Subcutaneous abdominal adipose tissue (tissue), 5 donors: ENCODE data around the gene PAM.
"Not testable (repeated sequence)": the region's sequence is repeated elsewhere in the genome, so short reads cannot be mapped to it uniquely, and the experiment has no call there.

Source experiments
- H3K27ac ChIP-seq: one replicate; pipeline ENCODE4 v1.7.0; 2013; ENCODE audit warnings: low read depth, mild to moderate bottlenecking, inconsistent platforms, low read length, moderate library complexity
- H3K27me3 ChIP-seq, 5 donors: one replicate each; pipeline ENCODE4 v1.7.0; 2013; ENCODE audit warnings: low read length in 5 of 5, inconsistent platforms in 1 of 5; ENCODE audit not compliant: control insufficient read depth in 5 of 5, insufficient read depth in 4 of 5
- H3K36me3 ChIP-seq, 5 donors: one replicate each; pipeline ENCODE4 v1.7.0; 2013; ENCODE audit warnings: low read length in 5 of 5; ENCODE audit not compliant: control insufficient read depth in 5 of 5, insufficient read depth in 5 of 5
- H3K4me1 ChIP-seq, 5 donors: one replicate each; pipeline ENCODE4 v1.7.0; 2013; ENCODE audit warnings: low read length in 5 of 5, mild to moderate bottlenecking in 3 of 5, moderate library complexity in 1 of 5; ENCODE audit not compliant: control insufficient read depth in 5 of 5, insufficient read depth in 5 of 5
- H3K4me3 ChIP-seq, 5 donors: one replicate each; pipeline ENCODE4 v1.7.0; 2013; ENCODE audit warnings: low read length in 5 of 5, low read depth in 1 of 5
- H3K9ac ChIP-seq, 5 donors: one replicate each; pipeline ENCODE4 v1.7.0; 2013; ENCODE audit warnings: low read length in 5 of 5, mild to moderate bottlenecking in 4 of 5, moderate library complexity in 3 of 5
- H3K9me3 ChIP-seq, 5 donors: one replicate each; pipeline ENCODE4 v1.7.0; 2013; ENCODE audit warnings: low read length in 5 of 5; ENCODE audit not compliant: control insufficient read depth in 5 of 5
- donor health status: healthy.
- donor health status: healthy.
- donor health status: healthy.
- donor health status: healthy.
- donor health status: healthy.

Gene PAM

GRCh38 chr5:102986074-102986473, 231.0 kb downstream of the PAM start:
- Histone ChIP-seq H3K9me3 (peaks cover 0 to 3% (median 0%) of the 10 kb centered on the region in 5 donors), H3K4me3 (no peak overlapping the region), H3K27me3 (no peaks in the 10 kb centered on the region), H3K27ac (no peak overlapping the region), H3K9ac (no peak overlapping the region), H3K36me3 (peaks cover 2 to 10% (median 8%) of the 10 kb centered on the region in 5 donors), H3K4me1 (no peaks in the 10 kb centered on the region)

GRCh38 chr5:102988459-102988858, 233.4 kb downstream of the PAM start:
- no peak overlapping the region for H3K4me3 ChIP-seq
- H3K36me3 ChIP-seq: peaks cover 0 to 3% (median 0%) of the 10 kb centered on the region in 5 donors
- no peaks in the 10 kb centered on the region for H3K4me1 ChIP-seq
- H3K9ac ChIP-seq: no peak overlapping the region
- H3K9me3 ChIP-seq: no peaks in the 10 kb centered on the region
- no peak overlapping the region for H3K27ac ChIP-seq
- no peaks in the 10 kb centered on the region for H3K27me3 ChIP-seq

- no peak overlapping the region for H3K27ac ChIP-seq
- no peaks in the 10 kb centered on the region for H3K4me1 ChIP-seq
- no peak overlapping the region for H3K4me3 ChIP-seq
- H3K9ac ChIP-seq: no peak overlapping the region
- H3K9me3 ChIP-seq: no peaks in the 10 kb centered on the region
- H3K27me3 ChIP-seq: no peaks in the 10 kb centered on the region
- H3K36me3 ChIP-seq: peaks cover 0 to 10% (median 3%) of the 10 kb centered on the region in 5 donors
Observed at GRCh38 chr5:102991802-102992201, 236.7 kb downstream of the PAM start.

GRCh38 chr5:102996011-102996575, 241.0 kb downstream of the PAM start:
- Histone ChIP-seq H3K27ac (no peak overlapping the region), H3K4me3 (no peak overlapping the region), H3K4me1 (peaks cover 0 to 7% (median 0%) of the 10 kb centered on the region in 5 donors), H3K27me3 (no peaks in the 10 kb centered on the region), H3K9ac (no peak overlapping the region), H3K36me3 (peaks cover 0 to 16% (median 3%) of the 10 kb centered on the region in 5 donors), H3K9me3 (peaks cover 0 to 2% (median 0%) of the 10 kb centered on the region in 5 donors)

GRCh38 chr5:102998224-102998623, 243.1 kb downstream of the PAM start:
- H3K27ac ChIP-seq: no peak overlapping the region
- H3K4me3 ChIP-seq: no peak overlapping the region
- H3K9me3 ChIP-seq: peaks cover 0 to 2% (median 0%) of the 10 kb centered on the region in 5 donors

GRCh38 chr5:102999191-102999590, 244.1 kb downstream of the PAM start:
- H3K27ac ChIP-seq: no peak overlapping the region
- peaks cover 0 to 7% (median 0%) of the 10 kb centered on the region in 5 donors for H3K4me1 ChIP-seq
- peaks cover 0 to 2% (median 0%) of the 10 kb centered on the region in 5 donors for H3K9me3 ChIP-seq
- peaks cover 0 to 9% (median 5%) of the 10 kb centered on the region in 5 donors for H3K36me3 ChIP-seq
- H3K9ac ChIP-seq: no peak overlapping the region
- no peak overlapping the region for H3K4me3 ChIP-seq
- H3K27me3 ChIP-seq: no peaks in the 10 kb centered on the region

More at GRCh38 chr5:102998224-102998623, 243.1 kb downstream of the PAM start:
- H3K36me3 ChIP-seq: peaks cover 0 to 15% (median 5%) of the 10 kb centered on the region in 5 donors
- no peak overlapping the region for H3K9ac ChIP-seq
- H3K4me1 ChIP-seq: peaks cover 0 to 7% (median 0%) of the 10 kb centered on the region in 5 donors
- H3K27me3 ChIP-seq: no peaks in the 10 kb centered on the region

GRCh38 chr5:102999621-103000020, 244.5 kb downstream of the PAM start:
- not testable (repeated sequence) for H3K9ac ChIP-seq, H3K27me3 ChIP-seq, H3K27ac ChIP-seq, H3K4me1 ChIP-seq, H3K4me3 ChIP-seq, H3K9me3 ChIP-seq
- H3K36me3 ChIP-seq: peaks cover 0 to 10% (median 5%) of the 10 kb centered on the region in 5 donors

- no peak overlapping the region for H3K27ac ChIP-seq
- H3K4me3 ChIP-seq: no peak overlapping the region
- H3K9ac ChIP-seq: no peak overlapping the region
- peaks cover 0 to 13% (median 5%) of the 10 kb centered on the region in 5 donors for H3K36me3 ChIP-seq
- peaks cover 0 to 2% (median 0%) of the 10 kb centered on the region in 5 donors for H3K9me3 ChIP-seq
- H3K4me1 ChIP-seq: peaks cover 0 to 7% (median 0%) of the 10 kb centered on the region in 5 donors
- H3K27me3 ChIP-seq: no peaks in the 10 kb centered on the region
Observed at GRCh38 chr5:103000089-103000488, 245.0 kb downstream of the PAM start.

GRCh38 chr5:103003872-103004271, 248.8 kb downstream of the PAM start:
- H3K4me3 ChIP-seq: no peak overlapping the region
- H3K4me1 ChIP-seq: peaks cover 0 to 7% (median 0%) of the 10 kb centered on the region in 5 donors
- no peak overlapping the region for H3K27ac ChIP-seq
- H3K36me3 ChIP-seq: peaks cover 10 to 29% (median 20%) of the 10 kb centered on the region in 5 donors
- H3K27me3 ChIP-seq: no peaks in the 10 kb centered on the region
- no peak overlapping the region for H3K9ac ChIP-seq
- H3K9me3 ChIP-seq: peaks cover 0 to 2% (median 0%) of the 10 kb centered on the region in 5 donors

GRCh38 chr5:103005276-103005675, 250.2 kb downstream of the PAM start:
- Histone ChIP-seq H3K9me3 (no peaks in the 10 kb centered on the region), H3K4me3 (no peak overlapping the region), H3K27ac (no peak overlapping the region), H3K27me3 (no peaks in the 10 kb centered on the region), H3K9ac (no peak overlapping the region), H3K36me3 (peaks cover 10 to 24% (median 16%) of the 10 kb centered on the region in 5 donors), H3K4me1 (peaks cover 0 to 2% (median 0%) of the 10 kb centered on the region in 5 donors)
